ENCODE measurements around the gene ELL2. TPM values are rescaled to one million over a fixed set of nuclear protein-coding genes. Genes with fewer than 3 reads are reported as not detected.

The ELL2 gene
- polyA plus RNA-seq, 1 experiment: 131 TPM

GRCh38 chr5:95969055-95969454 is 7.4 kb upstream of the ELL2 start:
- no peaks in the 10 kb centered on the region for H3K27me3 ChIP-seq (ENCODE audit: control insufficient read depth, insufficient read depth, low read length)
- DNase-seq (ENCODE audit: low read depth, low spot score): no peak
- ChIA-PET CTCF (interaction anchor here (1.6 kb wide), 1 partner anchor 368 kb away, joined by 4 read pairs; no protein-coding TSS in a partner anchor), POLR2A (interaction anchor here (0.5 to 0.6 kb wide), 2 partner anchors 28 to 65 kb away, joined by 3 to 11 read pairs; no protein-coding TSS in a partner anchor)
- H3K27ac ChIP-seq (ENCODE audit: low read depth, low read length): no peak overlapping the region
- no peak for TF ChIP-seq CTCF (IDR thresholded peaks at IDR 0.05; ENCODE audit: low read depth, low read length)
- no peak overlapping the region for H3K4me3 ChIP-seq (ENCODE audit: low read depth, low read length)
- no peaks in the 10 kb centered on the region for H3K9me3 ChIP-seq (ENCODE audit: control insufficient read depth, insufficient read depth, low read length)

DNA sequence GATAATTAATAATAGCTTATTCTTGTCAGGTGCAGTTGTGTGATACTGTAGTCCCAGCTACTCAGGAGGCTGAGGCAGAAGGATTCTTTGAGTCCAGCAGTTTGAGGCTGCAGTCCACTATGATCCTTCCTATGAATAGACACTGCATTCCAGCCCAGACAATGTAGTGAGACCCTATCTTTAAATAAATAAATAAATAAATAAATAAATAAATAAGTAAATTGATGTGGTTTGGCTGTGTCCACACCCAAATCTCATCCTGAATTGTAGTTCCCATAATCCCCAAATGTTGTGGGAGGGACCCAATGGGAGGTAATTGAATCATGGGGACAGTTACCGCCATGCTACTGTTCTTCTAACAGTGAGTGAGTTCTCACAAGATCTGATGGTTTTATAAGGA is 5.6 kb upstream of the ELL2 start:
- no peak overlapping the region for H3K4me3 ChIP-seq (ENCODE audit: low read depth, low read length)
- H3K27ac ChIP-seq (ENCODE audit: low read depth, low read length): no peak overlapping the region
- DNase-seq (ENCODE audit: low read depth, low spot score): no peak
- no peaks in the 10 kb centered on the region for H3K27me3 ChIP-seq (ENCODE audit: control insufficient read depth, insufficient read depth, low read length)
- POLR2A ChIA-PET: no interaction called here
- H3K9me3 ChIP-seq (ENCODE audit: control insufficient read depth, insufficient read depth, low read length): no peaks in the 10 kb centered on the region
- CTCF ChIA-PET: no interaction called here
- TF ChIP-seq CTCF (IDR thresholded peaks at IDR 0.05; ENCODE audit: low read depth, low read length): no peak

GRCh38 chr5:95966005-95966404 is 4.4 kb upstream of the ELL2 start:
- Histone ChIP-seq H3K4me3 (ENCODE audit: low read depth, low read length) (no peak overlapping the region), H3K27me3 (ENCODE audit: control insufficient read depth, insufficient read depth, low read length) (no peaks in the 10 kb centered on the region), H3K9me3 (ENCODE audit: control insufficient read depth, insufficient read depth, low read length) (no peaks in the 10 kb centered on the region; the same call in 1 of the 2 replicates), H3K27ac (ENCODE audit: low read depth, low read length) (no peak overlapping the region)
- DNase-seq (ENCODE audit: low read depth, low spot score): no peak
- ChIA-PET POLR2A (no interaction called here), CTCF (interaction anchor here (0.9 kb wide), 1 partner anchor 371 kb away, joined by 3 read pairs; no protein-coding TSS in a partner anchor)
- TF ChIP-seq CTCF (IDR thresholded peaks at IDR 0.05; ENCODE audit: low read depth, low read length): no peak

- no peak for DNase-seq (ENCODE audit: low read depth, low spot score)
- CTCF ChIA-PET: interaction anchor here (0.6 to 1.9 kb wide), 3 partner anchors 179 to 373 kb away, joined by 3 to 10 read pairs (median 3); no protein-coding TSS in a partner anchor
- no peak for TF ChIP-seq CTCF (IDR thresholded peaks at IDR 0.05; ENCODE audit: low read depth, low read length)
Observed at GRCh38 chr5:95963650-95964410, 2.2 kb upstream of the ELL2 start.

GRCh38 chr5:95962785-95963184 is 1.1 kb upstream of the ELL2 start:
- no peak for TF ChIP-seq CTCF (IDR thresholded peaks at IDR 0.05; ENCODE audit: low read depth, low read length)
- Histone ChIP-seq H3K27me3 (ENCODE audit: control insufficient read depth, insufficient read depth, low read length) (no peaks in the 10 kb centered on the region), H3K27ac (ENCODE audit: low read depth, low read length) (no peak overlapping the region), H3K9me3 (ENCODE audit: control insufficient read depth, insufficient read depth, low read length) (peaks cover 6% of the 10 kb centered on the region; the same call in 1 of the 2 replicates), H3K4me3 (ENCODE audit: low read depth, low read length) (no peak overlapping the region)
- DNase-seq (ENCODE audit: low read depth, low spot score): no peak
- CTCF ChIA-PET: interaction anchor here (0.6 to 1.9 kb wide), 2 partner anchors 374 to 382 kb away, joined by 3 to 10 read pairs; no protein-coding TSS in a partner anchor
- POLR2A ChIA-PET: interaction anchor here (1.3 kb wide), 1 partner anchor 53 kb away, joined by 3 read pairs; no protein-coding TSS in a partner anchor

More at GRCh38 chr5:95963650-95964410, 2.2 kb upstream of the ELL2 start:
- H3K4me3 ChIP-seq (ENCODE audit: low read depth, low read length): no peak overlapping the region
- H3K27me3 ChIP-seq (ENCODE audit: control insufficient read depth, insufficient read depth, low read length): no peaks in the 10 kb centered on the region
- H3K9me3 ChIP-seq (ENCODE audit: control insufficient read depth, insufficient read depth, low read length): peaks cover 6% of the 10 kb centered on the region; the same call in 1 of the 2 replicates
- POLR2A ChIA-PET: interaction anchor here (1.1 kb wide), 1 partner anchor 10 kb away, joined by 3 read pairs; no protein-coding TSS in a partner anchor
- no peak overlapping the region for H3K27ac ChIP-seq (ENCODE audit: low read depth, low read length)
